Activated CD4-positive, alpha-beta T cell treated with anti-CD3 and anti-CD28 coated beads for 36 hours (primary cell): ENCODE data around the gene TTC34. TPM values are rescaled to one million over a fixed set of nuclear protein-coding genes. Genes with fewer than 3 reads are reported as not detected.
A peak's percentile ranks its signal among the peaks of the same experiment; 100 is the strongest.

Source experiments
- ATAC-seq: fragments of 200-7000 bp; cut with Tn5 transposase; one replicate; pipeline ENCODE4 v1.10.0; 2021; ENCODE audit warnings: mild to moderate bottlenecking, moderate library complexity
- CTCF ChIA-PET: fragments of 350-600 bp; sonication (Branson Sonifier 250); formaldehyde crosslinking; loops from one replicate; lab custom pipeline; 2021; ENCODE audit warnings: antibody characterized with exemption; lab: Charles Lee
- POLR2A ChIA-PET: fragments of 350-600 bp; sonication (Branson Sonifier 250); formaldehyde crosslinking; loops from one replicate; lab custom pipeline; 2021; ENCODE audit warnings: antibody characterized with exemption, inconsistent platforms; lab: Charles Lee
- DNase-seq: peaks from one replicate; pipeline ENCODE4 v3.0.0-alpha.2; 2020
- H3K27ac Mint-ChIP-seq: one replicate; pipeline ENCODE4 v1.8.0; 2021; ENCODE audit warnings: mixed read lengths
- H3K27me3 Mint-ChIP-seq: one replicate; pipeline ENCODE4 v1.8.0; 2021; ENCODE audit warnings: mixed read lengths
- H3K36me3 Mint-ChIP-seq: one replicate; pipeline ENCODE4 v1.8.0; 2021; ENCODE audit warnings: low read depth, mixed read lengths
- H3K4me1 Mint-ChIP-seq: one replicate; pipeline ENCODE4 v1.8.0; 2021; ENCODE audit warnings: mixed read lengths
- H3K4me3 Mint-ChIP-seq: one replicate; pipeline ENCODE4 v1.8.0; 2021; ENCODE audit warnings: mild to moderate bottlenecking, moderate library complexity, mixed read lengths
- H3K9me3 Mint-ChIP-seq: one replicate; pipeline ENCODE4 v1.8.0; 2021; ENCODE audit warnings: low read depth, mixed read lengths
- intact Hi-C, 2 experiments: fragments of 100-400 bp; cut with DNase I in 1 of 2; cut with micrococcal nuclease in 1 of 2; formaldehyde crosslinking; loops; one replicate each; pipeline versions ENCODE4 v1.14.2 to v1.15.1; 2022 to 2024; cut with DNase I, micrococcal nuclease
- total RNA-seq, 2 experiments: library from RNA; stranded (reverse); gene quantifications; one replicate each; pipeline ENCODE4 v1.2.3, GENCODE V29; 2021

TTC34 gene
- total RNA-seq, 2 experiments from 2014 or later = 1.3 TPM

DNA sequence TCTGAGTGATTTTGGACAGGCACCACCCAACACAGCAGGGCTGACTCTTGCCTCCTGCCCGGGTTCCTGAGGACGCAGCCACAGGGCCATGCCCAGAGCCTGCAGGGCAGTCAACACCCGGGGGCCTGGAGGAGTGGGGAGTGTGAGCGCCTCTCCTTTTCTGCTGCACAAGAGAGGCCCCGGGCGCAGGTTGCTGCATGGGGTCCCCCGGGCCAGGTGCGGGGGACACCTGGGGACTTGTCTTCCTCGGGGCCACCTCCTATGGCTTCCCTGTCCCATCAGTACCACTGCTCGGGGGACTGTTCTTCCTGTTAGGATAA lies 6.9 kb upstream of the TTC34 start:
- CTCF ChIA-PET = no interaction called here
- H3K27me3 Mint-ChIP-seq = no peaks in the 10 kb centered on the region
- intact Hi-C loops = no loop called here
- H3K27ac Mint-ChIP-seq = no peak overlapping the region
- H3K4me1 Mint-ChIP-seq = no peaks in the 10 kb centered on the region
- no peak for ATAC-seq
- H3K36me3 Mint-ChIP-seq = no peaks in the 10 kb centered on the region
- no peaks in the 10 kb centered on the region for H3K9me3 Mint-ChIP-seq
- DNase-seq = no peak
- H3K4me3 Mint-ChIP-seq = no peak overlapping the region
- POLR2A ChIA-PET = no interaction called here

DNA sequence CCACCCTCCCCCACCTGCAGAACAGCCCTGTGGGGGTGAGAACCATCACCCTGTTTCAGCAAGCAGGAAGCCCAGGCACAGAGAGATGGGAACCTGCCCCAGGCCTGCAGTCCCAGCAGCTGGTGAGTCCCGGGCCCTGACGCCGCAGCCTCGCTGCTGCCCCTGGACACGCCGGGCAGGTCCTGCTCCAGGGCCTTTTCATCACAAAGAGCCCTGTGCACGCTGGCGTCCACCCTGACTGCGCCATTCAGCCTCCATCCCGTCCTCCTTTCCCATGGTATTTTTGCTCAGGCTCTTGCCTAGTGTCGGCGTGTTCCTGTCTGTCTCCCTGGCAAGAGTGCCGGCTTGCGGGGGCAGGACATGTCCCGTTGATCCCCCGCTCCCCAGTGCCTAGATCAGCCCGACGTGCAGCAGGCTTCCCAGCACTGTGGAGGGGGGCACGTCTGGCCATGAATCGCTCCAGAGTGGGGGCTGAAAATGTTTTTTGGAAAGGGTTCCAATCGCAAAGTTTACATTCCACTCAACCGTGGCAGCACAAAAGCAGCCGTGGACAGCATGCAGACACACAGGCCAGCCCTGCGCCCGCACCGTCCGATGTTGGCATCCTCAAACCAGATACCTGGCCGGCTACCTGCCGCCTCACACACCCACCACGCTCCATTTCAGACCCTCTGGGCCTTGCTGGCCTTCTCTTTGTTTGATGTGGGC lies 6.3 kb upstream of the TTC34 start:
- intact Hi-C loops = no loop called here
- CTCF ChIA-PET = no interaction called here
- Mint-ChIP-seq H3K27ac (no peak overlapping the region), H3K9me3 (no peaks in the 10 kb centered on the region), H3K27me3 (no peaks in the 10 kb centered on the region), H3K36me3 (no peaks in the 10 kb centered on the region), H3K4me1 (no peaks in the 10 kb centered on the region), H3K4me3 (no peak overlapping the region)
- ATAC-seq = no peak
- POLR2A ChIA-PET = no interaction called here
- no peak for DNase-seq

DNA sequence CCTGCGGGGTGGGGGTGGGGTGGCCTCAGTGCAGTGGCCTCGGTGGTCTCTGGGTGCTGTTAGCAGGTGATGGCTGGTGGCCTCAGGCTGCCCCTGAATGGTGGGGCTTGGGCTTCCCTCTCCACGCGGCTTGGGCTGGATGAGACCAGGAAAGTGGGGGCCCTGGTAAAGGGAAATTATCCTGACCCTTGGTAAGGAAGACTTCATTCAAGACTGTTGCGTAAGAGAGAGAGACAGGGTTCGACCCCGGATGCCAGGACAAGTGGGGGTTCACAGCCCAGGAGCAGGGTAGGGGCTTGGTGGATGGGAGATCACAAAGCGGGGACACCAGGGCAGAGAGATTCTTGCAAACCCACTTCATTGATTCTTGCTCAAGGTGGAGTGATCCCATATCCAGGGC lies 5.5 kb upstream of the TTC34 start:
- H3K9me3 Mint-ChIP-seq = no peaks in the 10 kb centered on the region
- ChIA-PET CTCF (no interaction called here), POLR2A (no interaction called here)
- intact Hi-C loops = no loop called here
- H3K36me3 Mint-ChIP-seq = no peaks in the 10 kb centered on the region
- no peak for DNase-seq
- ATAC-seq = no peak
- H3K27me3 Mint-ChIP-seq = no peaks in the 10 kb centered on the region
- H3K27ac Mint-ChIP-seq = no peak overlapping the region
- no peak overlapping the region for H3K4me3 Mint-ChIP-seq
- H3K4me1 Mint-ChIP-seq = no peaks in the 10 kb centered on the region

DNA sequence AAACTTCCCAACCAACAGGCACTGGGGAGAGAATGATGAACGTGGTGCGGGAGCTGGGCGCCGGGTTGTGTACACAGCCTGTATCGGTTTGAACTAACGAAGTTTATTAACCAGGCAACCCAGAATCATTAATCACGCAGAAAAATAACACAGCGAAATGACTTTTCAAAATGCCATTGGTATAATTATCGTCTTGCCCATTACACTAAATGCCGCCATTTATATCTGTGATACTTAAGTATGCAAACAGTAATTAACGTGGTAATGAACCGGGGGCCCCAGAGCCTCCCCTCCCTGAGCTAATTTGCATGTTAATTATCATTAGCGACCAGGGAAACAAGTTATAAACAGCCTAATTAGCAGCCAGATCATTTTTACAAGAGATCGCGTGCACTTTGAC lies 5.1 kb upstream of the TTC34 start:
- Mint-ChIP-seq H3K4me1 (no peaks in the 10 kb centered on the region), H3K27me3 (no peaks in the 10 kb centered on the region), H3K27ac (no peak overlapping the region), H3K36me3 (no peaks in the 10 kb centered on the region), H3K4me3 (no peak overlapping the region), H3K9me3 (no peaks in the 10 kb centered on the region)
- DNase-seq = no peak
- no peak for ATAC-seq
- intact Hi-C loops = no loop called here
- ChIA-PET POLR2A (no interaction called here), CTCF (no interaction called here)

DNA sequence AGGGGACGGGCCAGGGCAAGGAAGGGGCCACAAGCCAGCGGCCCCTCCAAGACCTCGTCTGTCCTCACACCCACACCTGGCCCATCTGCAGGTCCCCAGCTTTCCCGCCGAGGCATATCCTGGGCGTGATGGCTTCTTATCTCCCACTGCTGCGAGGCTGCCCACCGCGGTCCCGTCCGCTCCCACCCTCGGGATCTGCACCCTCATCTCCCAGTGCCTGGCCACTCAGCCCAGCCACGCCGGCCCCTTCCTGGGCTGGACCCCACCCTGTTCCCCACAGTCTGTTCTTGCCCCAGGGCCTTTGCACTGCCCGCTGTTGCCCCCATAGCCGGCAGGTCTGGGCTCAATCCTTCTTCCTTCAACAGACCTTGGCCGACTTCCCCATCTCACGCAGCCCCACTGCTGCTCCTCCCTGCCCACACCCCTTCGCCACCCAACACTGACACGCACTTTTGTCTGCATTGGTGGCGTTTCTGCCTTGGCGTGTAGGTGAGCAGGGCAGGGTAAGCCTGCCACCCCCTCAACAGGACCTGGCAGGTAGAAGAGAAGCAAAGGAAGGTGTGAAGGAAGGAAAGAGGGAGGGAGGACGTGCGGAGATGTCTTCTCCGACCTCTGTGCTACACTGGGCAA lies 4.4 kb upstream of the TTC34 start:
- Mint-ChIP-seq H3K9me3 (no peaks in the 10 kb centered on the region), H3K4me1 (no peaks in the 10 kb centered on the region), H3K27ac (no peak overlapping the region), H3K36me3 (no peaks in the 10 kb centered on the region), H3K27me3 (no peaks in the 10 kb centered on the region), H3K4me3 (no peak overlapping the region)
- ATAC-seq = no peak
- ChIA-PET POLR2A (no interaction called here), CTCF (interaction anchor here (0.6 kb wide), 1 partner anchor 56 kb away, joined by 3 read pairs; no protein-coding TSS in a partner anchor)
- intact Hi-C loops = no loop called here
- DNase-seq = no peak

DNA sequence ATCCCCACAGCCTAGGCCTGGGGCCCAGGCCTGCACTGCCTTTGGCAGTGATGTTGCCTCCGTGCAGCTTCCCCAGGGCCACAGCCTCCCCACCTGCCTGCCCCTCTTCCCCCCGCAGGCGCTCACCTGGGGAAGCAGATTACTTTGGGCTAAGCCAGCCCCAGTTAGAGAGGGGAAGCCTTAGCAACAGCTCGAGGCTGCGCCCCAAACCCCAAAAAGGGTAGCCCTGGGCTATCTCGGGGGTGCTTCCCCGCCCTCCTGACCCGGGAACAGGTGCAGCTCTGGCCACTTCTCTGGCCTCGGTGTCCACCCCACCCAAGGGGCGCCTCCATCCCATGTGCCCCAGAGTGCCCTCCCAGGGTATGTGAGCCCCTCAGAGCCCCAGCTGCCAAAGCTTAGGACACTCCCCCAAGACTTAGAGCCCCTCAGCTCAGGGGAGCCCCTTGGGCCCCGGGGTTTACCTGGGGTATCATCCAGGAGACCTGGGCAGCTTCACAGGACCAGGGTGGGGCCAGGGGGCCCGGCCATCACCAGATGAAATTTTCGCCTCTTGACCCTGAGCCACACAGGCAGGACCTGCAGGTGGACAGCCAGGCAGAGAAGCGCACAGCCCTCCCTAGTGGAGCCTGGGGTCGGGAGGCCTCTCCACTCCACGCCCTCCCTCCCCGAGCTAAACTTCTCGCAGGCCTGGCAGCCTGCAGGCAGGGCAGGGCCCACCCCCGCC lies 3.3 kb upstream of the TTC34 start:
- H3K27me3 Mint-ChIP-seq = no peaks in the 10 kb centered on the region
- no peaks in the 10 kb centered on the region for H3K4me1 Mint-ChIP-seq
- ATAC-seq (no peak), DNase-seq (no peak)
- H3K9me3 Mint-ChIP-seq = no peaks in the 10 kb centered on the region
- H3K4me3 Mint-ChIP-seq = no peak overlapping the region
- intact Hi-C loops = no loop called here
- POLR2A ChIA-PET = no interaction called here
- CTCF ChIA-PET = interaction anchor here (1.0 kb wide), 1 partner anchor 18 kb away, joined by 3 read pairs; no protein-coding TSS in a partner anchor
- H3K36me3 Mint-ChIP-seq = no peaks in the 10 kb centered on the region
- H3K27ac Mint-ChIP-seq = no peak overlapping the region

DNA sequence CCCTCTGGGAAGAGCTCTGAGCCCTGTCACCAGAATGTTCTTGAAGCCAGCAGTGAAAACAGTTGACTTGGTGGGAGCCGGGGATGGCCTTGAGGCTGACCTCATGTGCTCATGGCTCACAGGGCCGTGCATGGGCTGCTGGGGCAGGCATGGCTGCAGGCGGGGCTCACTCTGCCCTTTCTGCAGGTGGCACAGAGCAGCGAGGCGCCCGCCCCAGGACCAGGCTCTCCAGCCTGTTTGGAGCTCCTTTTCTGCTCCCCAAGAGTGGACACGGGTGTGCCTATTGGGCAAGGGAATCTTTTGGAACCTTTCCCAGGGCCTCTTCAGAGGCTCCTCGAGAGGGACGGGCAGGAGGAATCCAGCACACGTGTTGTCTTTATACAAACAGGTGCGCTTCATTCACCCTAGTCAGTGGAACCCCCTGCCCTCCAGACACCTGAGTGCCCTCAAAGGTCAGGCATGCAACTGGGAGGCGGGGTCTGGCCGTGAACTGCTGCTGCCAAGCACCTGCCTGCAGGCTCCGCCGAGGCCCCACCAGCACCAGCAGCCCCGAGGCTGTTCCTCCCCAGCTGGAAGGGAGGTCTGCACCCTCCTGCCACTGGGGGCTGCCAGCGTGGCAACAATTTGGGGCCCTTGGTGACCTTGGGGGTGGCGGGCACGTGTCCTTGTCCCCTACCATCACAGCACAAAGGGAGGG lies 2.6 kb upstream of the TTC34 start:
- peaks cover 3% of the 10 kb centered on the region for H3K27me3 Mint-ChIP-seq
- ATAC-seq (no peak), DNase-seq (peak; percentile 3)
- intact Hi-C loops = no loop called here
- no peaks in the 10 kb centered on the region for H3K9me3 Mint-ChIP-seq
- no peaks in the 10 kb centered on the region for H3K36me3 Mint-ChIP-seq
- H3K27ac Mint-ChIP-seq = no peak overlapping the region
- ChIA-PET POLR2A (no interaction called here), CTCF (interaction anchor here (1.0 kb wide), 1 partner anchor 17 kb away, joined by 3 read pairs; no protein-coding TSS in a partner anchor)
- no peak overlapping the region for H3K4me3 Mint-ChIP-seq
- H3K4me1 Mint-ChIP-seq = no peaks in the 10 kb centered on the region

DNA sequence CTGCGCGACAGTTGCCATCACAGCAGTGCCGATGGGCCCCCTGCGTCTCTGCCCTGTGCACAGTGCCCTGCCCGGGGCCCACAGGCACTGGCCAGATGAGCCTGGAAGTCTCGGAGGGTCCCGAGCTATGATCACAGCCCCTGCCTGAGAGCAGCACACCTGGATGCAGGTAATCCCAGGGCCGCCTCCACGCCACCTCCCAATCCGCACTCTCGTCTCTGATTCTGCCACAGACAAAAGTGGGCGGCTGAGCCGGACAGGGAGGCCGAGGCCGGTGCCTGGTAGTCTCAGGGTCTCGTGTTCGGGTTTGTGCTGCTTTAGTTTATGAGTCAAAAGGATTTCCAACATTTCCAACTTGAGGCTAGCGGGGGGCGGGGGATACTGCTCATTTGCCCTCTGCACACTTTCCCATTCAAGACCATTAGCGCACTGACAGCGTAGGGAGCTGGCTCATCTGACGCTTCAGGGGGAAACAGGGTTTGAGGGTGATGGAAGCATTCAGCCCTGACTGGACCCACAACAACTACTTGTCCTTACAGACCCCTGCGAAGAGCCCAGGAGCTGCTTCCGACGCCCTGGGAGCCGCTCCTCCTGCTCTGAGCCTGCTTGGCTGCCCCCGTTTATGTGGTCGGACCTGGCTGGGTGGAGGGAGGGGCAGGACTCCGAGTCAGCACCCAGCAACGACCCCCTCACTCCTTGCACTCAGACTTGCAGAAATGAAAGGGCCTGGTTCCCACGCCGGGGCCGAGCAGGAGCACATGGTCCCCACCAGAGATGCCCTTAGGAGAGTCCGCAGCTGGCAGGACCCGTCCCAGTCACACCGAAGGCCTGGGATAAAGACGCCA lies 1.8 kb upstream of the TTC34 start:
- Mint-ChIP-seq H3K36me3 (no peaks in the 10 kb centered on the region), H3K4me3 (no peak overlapping the region), H3K4me1 (no peaks in the 10 kb centered on the region), H3K27me3 (peaks cover 3% of the 10 kb centered on the region), H3K9me3 (no peaks in the 10 kb centered on the region), H3K27ac (no peak overlapping the region)
- ChIA-PET POLR2A (no interaction called here), CTCF (no interaction called here)
- ATAC-seq (no peak), DNase-seq (peak; percentile 3)
- intact Hi-C loops = no loop called here

DNA sequence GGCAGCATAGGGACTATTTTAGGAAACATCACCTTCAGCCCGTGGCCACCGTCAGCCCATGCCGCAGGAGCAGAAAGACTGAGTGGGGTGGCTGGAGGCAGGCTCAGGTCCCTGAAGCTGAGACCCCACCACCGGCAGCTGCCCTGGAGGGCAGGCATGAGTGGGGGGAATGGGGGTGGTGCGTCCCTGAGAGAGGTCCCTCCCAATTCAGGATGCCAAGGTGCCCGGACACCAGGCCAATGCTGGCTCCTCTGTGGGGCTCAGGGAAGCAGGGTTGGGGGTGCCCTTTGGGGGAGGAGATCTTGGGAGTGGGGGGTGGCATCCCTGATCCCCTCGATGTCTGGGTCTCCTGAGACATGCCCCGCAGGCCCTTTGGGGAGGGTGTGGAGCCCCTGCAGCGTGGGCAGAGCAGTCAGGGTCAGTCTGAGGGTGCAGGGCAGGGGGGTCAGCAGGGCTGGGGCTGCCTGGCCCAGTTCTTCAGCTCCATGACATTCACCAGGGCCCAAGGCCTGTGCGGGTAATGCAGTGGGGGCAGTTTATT lies 998 bp upstream of the TTC34 start:
- H3K4me1 Mint-ChIP-seq = no peaks in the 10 kb centered on the region
- intact Hi-C loops = no loop called here
- POLR2A ChIA-PET = no interaction called here

DNA sequence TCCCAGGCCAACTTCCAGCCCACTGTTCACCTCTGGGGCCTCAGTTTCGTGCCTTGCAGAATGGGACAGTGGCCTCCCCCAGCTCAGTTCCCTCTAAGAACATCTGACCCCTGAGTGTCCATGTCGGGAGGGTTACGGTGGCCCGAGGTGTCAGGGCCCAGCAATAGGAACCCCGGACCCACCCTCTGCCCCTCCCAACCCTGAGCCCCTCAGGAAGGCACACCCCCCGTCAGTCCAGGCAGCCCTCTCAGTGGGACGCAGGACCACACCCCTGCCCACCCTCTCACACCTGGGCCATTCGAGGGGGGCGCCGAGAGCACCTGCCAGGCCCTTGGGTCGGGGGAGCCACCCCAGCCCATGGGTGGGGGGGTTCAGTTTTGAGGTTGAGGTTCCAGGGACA lies 447 bp downstream of the TTC34 start:
- no peaks in the 10 kb centered on the region for H3K9me3 Mint-ChIP-seq
- no peaks in the 10 kb centered on the region for H3K4me1 Mint-ChIP-seq
- intact Hi-C loops = loop anchor here in 1 of 2 experiments (1.0 kb wide), 1 partner anchor 386 kb away; no protein-coding TSS in a partner anchor
- H3K36me3 Mint-ChIP-seq = no peaks in the 10 kb centered on the region
- POLR2A ChIA-PET = no interaction called here
- CTCF ChIA-PET = interaction anchor here (0.9 to 1.6 kb wide), 2 partner anchors 10 to 385 kb away, joined by 3 to 4 read pairs; no protein-coding TSS in a partner anchor
- ATAC-seq (no peak), DNase-seq (peak; percentile 1)
- peaks cover 6% of the 10 kb centered on the region for H3K27me3 Mint-ChIP-seq
- H3K27ac Mint-ChIP-seq = no peak overlapping the region
- H3K4me3 Mint-ChIP-seq = no peak overlapping the region

More for the DNA sequence above, 998 bp upstream of the TTC34 start:
- ATAC-seq (no peak), DNase-seq (peak; percentile 1)
- H3K4me3 Mint-ChIP-seq = no peak overlapping the region
- CTCF ChIA-PET = interaction anchor here (0.7 kb wide), 1 partner anchor 251 kb away, joined by 3 read pairs; no protein-coding TSS in a partner anchor
- H3K27ac Mint-ChIP-seq = no peak overlapping the region
- no peaks in the 10 kb centered on the region for H3K9me3 Mint-ChIP-seq
- no peaks in the 10 kb centered on the region for H3K36me3 Mint-ChIP-seq
- peaks cover 3% of the 10 kb centered on the region for H3K27me3 Mint-ChIP-seq
